K562 treated with DMSO at 1 percent for 48 hours (cell line): ENCODE data around the gene CHRFAM7A. TPM values are rescaled to one million over a fixed set of nuclear protein-coding genes. Genes with fewer than 3 reads are reported as not detected.

Experiments
- total RNA-seq: library from RNA; unstranded; fragments of 300-600 nt; gene quantifications from 2 replicates; pipeline ENCODE4 v1.2.3, GENCODE V29; 2022; ENCODE audit warnings: low replicate concordance; ENCODE audit errors: extremely low read depth

CHRFAM7A gene
- total RNA-seq: not detected in 2 replicates

DNA sequence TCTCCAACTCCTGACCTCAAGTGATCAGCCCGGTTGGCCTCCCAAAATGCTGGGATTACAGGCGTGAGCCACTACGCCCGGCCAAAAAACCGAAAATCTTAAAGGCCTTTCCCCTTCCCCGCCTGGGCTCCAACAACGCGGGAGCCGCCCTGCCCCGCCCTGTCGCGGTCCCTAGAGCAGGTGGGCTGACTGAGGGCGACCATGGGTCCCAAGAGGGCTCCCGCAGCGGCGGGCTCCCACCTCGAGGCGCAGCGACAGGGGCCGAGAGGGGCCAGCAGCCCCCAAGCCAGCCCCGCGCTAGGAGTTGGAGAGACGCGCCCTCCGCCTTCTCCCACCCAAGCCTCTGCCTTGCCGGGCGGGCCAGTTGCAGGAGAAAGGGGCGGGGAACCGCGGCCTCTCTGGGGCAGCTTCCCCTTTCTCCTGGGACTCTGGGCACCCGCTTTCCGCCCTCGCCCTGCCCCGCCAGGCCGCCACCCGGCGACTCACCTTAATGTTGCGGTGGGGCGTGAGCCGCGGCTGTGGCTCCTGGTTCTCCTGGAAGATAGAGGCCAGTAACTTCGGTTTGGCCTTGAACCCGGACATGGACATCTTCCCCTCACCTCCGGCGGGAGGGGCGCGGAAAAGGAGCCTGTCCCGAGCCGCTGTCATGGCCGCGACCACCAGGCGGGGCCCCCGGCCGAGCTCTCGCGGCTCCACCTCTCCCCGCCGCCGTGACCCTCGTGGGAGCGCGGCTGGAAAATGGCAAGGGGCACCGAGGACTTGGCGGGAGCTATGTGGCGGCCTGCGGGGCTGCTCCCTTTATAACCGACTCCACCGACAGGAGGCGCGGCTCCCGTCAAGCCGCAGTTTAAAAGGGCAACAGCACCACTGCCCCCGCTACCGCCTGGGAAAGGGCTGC, at the start of gene CHRFAM7A:
Gene CHRFAM7A (minus strand): TSS at position 775 of the 898 bp plus-strand sequence. CDS start 10,189 bp downstream, outside the sequence.

GRCh38 chr15:30414160-30414559, 20.8 kb upstream of the CHRFAM7A start, which contains the start of gene GOLGA8R:
TSS of gene GOLGA8R (minus strand) at chr15:30414260. CDS start at chr15:30414162, 98 bp downstream.

Other genes starting within 250 kb of the CHRFAM7A start
- not detected in 2 replicates for gene GOLGA8R, start 20.7 kb upstream of the CHRFAM7A start, total RNA-seq
- not detected in 2 replicates for gene GOLGA8Q, start 158.5 kb upstream of the CHRFAM7A start, total RNA-seq
- gene GOLGA8H, start 210.5 kb upstream of the CHRFAM7A start, total RNA-seq: not detected in 2 replicates